T-helper 2 cell (primary cell): ENCODE data around the gene ARHGAP26.
A peak's percentile ranks its signal among the peaks of the same experiment; 100 is the strongest.

Experiments
- DNase-seq, 5 experiments: peaks; one replicate each; pipeline versions ENCODE4 v3.0.0 to v3.0.0-alpha.2; 2012 to 2022

ARHGAP26 gene

DNA sequence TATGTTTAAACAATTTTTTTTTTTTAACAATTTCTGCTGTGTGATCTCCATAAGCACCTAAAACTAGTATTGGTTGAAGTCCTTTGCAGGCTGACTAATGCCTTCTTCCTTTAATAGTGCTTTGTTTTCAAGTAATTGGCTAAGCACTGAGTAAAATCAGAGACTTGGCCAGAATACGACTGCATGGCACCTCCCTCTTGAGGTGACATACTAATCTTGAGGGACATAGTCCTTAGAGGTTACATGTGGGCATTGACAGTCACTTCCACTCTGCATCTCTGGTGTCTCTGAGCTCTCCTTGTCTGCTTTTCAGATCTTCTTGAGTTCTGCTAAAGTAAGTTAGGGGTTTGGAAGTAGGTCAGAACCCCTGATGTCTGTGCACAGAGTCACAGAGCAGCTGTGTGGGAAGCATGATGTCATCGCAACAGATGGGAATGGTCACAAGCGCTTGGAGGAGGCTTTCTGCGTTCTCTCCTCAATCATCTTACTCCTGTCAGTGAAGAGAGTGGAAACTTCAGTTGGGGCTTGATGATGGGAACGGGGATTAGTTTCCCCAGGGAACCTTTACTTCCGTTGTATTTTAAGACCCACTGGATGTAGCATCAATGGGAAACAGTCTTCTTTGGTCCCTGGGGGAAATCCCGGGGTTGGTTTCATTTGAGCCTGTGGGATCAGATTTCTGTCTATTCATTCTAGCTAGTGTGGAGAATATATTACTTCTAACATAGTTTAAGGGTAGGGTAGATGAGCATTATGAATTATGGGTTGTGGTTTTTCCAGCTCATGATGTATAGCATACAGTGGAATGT lies 136.9 kb downstream of the ARHGAP26 start:
- no peak for DNase-seq

- no peak for DNase-seq
Measured at GRCh38 chr5:142908659-142909058, 138.5 kb downstream of the ARHGAP26 start.

- DNase-seq, result no peak
Measured at GRCh38 chr5:142910128-142910527, 140.0 kb downstream of the ARHGAP26 start.

DNA sequence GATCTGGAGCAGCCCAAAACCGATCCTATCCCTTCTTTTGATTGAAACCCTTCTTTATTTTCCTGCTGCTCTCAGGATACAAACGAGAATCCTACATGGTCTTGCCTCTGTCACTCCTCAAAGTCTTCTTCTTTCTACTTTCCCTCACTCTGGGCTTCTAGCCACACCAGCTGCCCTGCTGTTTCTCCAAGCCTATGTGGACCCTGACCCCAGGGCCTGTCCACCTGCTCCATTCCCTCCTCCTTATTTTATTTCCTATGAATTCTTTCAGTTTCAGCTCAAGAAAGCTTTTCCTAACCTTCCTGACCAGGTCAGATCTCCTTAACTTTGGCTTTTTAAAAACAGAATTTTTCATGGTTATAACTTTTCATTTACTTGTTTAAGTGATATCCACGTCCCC lies 141.0 kb downstream of the ARHGAP26 start:
- no peak for DNase-seq

- DNase-seq, result no peak
Measured at GRCh38 chr5:142911775-142912174, 141.6 kb downstream of the ARHGAP26 start.

DNA sequence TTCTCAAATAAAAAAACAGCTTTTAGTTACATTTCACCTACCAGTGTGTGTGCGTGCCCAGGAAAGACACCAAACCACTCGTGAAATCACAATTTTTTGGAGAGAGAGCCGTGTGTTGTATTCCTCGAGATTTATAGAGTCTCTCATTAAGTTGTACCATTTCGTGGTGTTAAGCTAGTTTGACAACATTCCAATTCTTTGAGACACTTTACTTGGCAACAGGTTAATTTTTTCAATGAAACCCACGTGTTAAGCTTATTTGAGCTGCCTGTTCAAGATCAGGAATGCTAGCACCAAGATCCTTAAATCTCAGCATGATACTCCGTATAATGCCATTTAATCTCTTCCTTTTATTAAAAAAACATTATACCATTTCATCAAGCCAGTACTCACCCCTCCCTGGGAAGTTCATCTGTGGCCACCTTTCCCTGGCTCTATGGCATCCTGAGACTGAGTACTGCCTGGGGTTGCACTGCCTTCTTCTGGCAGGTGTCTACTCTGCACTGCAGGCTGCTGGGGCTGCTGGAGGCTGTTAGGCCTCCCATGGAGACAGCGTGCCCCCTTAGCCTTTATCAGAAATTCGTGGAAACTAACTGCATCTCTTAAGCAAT lies 143.7 kb downstream of the ARHGAP26 start:
- DNase-seq, result no peak

- no peak for DNase-seq
Measured at GRCh38 chr5:142915038-142915437, 144.9 kb downstream of the ARHGAP26 start.

- DNase-seq, result peak in 1 of 5 experiments; percentile 12
Measured at GRCh38 chr5:142915813-142916424, 145.7 kb downstream of the ARHGAP26 start.

- DNase-seq, result no peak
Measured at GRCh38 chr5:142918959-142919635, 148.9 kb downstream of the ARHGAP26 start.

- no peak for DNase-seq
Measured at GRCh38 chr5:142920849-142921612, 150.9 kb downstream of the ARHGAP26 start.

- peak in 1 of 5 experiments; percentile 24 for DNase-seq
Measured at GRCh38 chr5:142922223-142922952, 152.2 kb downstream of the ARHGAP26 start.

- peak in 2 of 5 experiments; percentile 27 to 53 for DNase-seq
Measured at GRCh38 chr5:142924135-142924883, 154.1 kb downstream of the ARHGAP26 start.

DNA sequence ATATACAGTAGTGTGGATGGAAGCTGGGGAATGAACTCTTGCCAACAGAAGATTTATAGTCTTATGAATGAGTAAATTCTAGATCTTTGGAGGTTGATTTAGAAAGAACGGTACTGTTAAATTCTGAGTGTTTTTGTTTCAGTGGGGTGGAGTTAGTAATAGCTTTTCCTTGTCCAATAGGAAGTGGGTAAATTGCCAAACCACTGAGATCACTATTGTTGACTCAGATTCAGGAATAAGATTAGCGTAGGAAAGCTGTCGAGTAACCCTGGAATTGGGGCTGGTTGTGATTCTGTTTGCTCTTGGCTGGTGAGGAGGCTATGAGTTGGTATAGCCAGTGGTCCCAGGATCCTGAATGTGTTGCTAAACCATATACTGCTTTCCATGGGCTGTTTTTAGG lies 155.6 kb downstream of the ARHGAP26 start:
- DNase-seq, result no peak

DNA sequence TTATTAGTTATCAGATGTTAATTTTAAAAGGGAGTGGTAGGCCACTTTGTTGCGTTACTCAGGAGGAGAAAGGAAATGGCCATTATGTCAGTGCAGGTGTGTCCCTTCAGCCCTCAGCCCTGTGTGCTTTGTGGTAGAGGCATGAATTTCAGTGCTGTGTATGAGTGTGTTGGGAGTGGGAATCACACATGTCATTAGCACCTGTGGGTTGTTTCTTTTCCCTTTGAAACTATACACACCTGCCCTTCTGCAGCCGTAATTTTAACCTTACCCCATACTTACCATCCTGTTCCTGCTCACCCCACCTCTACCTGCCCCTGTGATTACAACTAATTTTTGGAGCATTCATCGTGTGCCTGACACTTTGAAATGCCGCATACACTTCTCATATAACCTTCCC lies 156.4 kb downstream of the ARHGAP26 start:
- DNase-seq, result no peak

GRCh38 chr5:142928999-142929398 lies 158.8 kb downstream of the ARHGAP26 start:
- DNase-seq, result peak in 1 of 5 experiments; percentile 1

DNA sequence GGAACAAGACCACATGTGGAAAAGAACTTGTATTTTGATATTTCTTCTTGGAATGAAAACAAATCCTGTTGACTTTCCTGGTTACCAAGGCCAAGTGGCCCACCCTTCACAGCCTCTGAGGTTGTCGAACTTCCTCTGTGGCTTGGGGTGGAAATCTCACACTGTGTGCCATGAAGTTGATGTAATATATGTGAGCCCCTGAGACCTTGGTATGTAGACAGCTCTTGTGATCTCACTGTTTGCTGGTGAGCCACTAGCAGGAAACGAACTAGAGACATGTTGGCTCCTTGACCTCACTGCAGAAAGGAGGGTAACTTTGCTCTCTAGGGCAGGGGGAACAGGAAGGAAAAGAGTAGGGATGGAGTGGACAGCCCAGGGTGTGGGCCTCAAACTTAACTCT lies 159.4 kb downstream of the ARHGAP26 start:
- DNase-seq, result peak in 1 of 5 experiments; percentile 76

DNA sequence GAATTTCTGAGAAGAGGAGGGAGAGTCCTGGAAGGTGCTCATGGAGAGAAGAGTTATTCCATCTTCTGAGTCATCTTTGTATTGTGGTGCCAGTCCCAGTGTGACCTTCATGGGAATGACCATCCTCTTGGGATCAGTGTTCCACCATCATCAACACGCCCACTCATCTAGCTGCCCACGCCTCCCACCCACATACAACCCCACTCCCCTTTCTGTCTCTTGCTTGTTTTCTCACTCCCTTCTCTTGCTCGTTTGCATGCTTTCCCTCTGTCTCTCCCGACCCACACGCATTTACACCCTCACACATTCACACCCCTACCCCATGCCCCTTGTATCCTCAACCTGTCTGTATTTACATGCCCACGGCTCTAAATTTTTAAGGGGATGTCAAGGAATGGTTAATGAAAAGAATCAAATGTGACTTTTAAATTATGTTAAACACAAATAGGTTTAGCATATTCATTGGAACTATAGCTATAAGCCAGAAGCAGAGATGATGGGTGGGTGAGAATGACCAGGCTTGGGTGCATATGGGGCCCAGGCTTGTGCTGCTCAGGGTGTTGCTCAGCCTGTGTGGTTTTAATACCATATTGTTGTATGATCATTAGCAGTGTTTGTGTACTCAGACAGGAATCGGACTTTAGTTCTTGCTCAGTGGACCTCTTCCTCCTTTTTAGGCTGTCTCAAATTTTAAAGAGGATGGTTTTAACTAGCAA lies 160.4 kb downstream of the ARHGAP26 start:
- no peak for DNase-seq

GRCh38 chr5:142931896-142932686 lies 161.9 kb downstream of the ARHGAP26 start:
- no peak for DNase-seq

GRCh38 chr5:142934051-142934762 lies 164.0 kb downstream of the ARHGAP26 start:
- DNase-seq, result no peak
